HUDEP-2 (cell line): ENCODE data around the gene MGME1.

Experiments
- DNase-seq, 76 experiments: peaks; one replicate each; lab custom pipeline; 2025; ENCODE audit not compliant: unreplicated experiment in 76 of 76; lab: John Stamatoyannopoulos, UW

The MGME1 gene

GRCh38 chr20:17940224-17940971 lies 28.4 kb upstream of the MGME1 start:
- peak in 21 of 76 experiments; percentile 9 to 60 (median 21) for DNase-seq

GRCh38 chr20:17941087-17941825 lies 27.6 kb upstream of the MGME1 start:
- no peak for DNase-seq

DNA sequence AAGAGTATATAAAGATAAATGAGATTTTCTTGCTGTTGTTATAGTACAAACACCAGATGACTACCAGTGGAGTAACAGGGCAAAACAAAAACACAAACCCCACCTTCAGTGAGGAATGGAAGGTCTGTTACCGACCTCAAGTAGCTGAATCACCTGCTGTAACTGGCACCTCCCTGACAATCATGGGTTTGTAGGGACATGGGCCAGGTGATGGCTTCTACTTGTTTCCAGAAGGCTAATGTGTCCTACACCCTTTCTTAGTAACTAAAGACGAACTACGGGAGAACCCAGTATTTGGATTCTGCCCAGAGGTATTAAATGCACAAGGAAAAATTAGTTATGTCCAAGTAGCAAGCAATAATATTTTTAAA lies 27.0 kb upstream of the MGME1 start:
- DNase-seq, result no peak

DNA sequence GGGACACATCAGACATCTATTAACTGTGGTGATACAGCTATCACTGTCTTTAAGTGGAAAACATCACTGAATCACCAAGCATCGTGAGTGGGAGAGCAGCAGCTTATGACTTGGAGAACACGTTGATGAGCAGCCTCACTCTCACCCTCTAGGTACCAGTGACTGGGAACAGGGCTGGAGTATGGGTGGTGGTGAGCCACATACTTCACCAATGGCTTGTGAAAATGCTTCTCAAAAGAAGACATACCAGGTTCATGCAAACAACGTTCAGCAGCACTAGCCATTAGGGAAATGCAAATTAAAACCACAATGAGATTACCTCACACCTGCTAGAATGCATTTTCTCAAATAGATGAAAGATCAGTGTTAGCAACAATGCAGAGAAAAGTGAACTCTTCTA lies 25.5 kb upstream of the MGME1 start:
- no peak for DNase-seq

- no peak for DNase-seq
Observed at GRCh38 chr20:17944854-17945474, 23.9 kb upstream of the MGME1 start.

- no peak for DNase-seq
Observed at GRCh38 chr20:17946040-17946439, 22.8 kb upstream of the MGME1 start.

DNA sequence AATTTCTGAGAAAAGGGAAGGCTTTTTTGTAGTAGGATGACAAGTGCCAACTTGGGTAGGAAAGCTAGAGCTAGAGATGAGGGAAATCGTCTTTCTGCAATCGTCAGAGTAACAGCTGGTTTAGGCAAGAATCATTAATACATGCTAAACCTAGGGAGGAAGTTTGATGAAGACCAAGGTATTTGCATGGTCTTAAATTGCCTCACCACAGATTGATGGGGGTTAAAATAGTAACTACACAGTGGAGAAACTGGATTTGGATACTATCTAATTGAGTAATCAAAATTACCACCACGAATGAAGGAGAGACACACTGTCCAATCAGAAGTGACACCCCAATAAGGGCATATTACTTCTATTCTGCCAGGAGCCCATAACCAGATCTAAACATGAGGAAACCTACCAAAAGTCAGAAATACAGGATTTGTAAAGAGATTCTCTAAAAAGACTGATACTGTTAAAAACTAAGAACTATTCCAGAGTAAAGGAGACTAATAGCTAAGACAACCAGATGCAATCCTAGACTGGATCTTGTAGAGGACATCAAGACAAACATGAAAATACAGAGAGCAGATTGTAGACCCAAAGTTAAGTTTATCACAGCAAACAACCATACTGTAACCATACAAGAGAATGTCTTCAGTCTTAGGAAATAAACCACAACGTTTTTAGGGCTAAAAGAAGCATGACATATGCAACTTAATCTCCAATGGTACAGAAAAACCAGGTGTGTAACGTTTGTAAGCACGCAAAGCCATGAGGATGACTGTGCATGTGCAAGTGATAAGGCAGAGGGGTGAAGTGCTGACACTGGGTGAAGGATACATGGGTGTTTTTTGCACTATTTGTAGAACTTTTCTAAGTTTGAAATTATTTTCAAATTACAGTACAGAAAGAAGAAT lies 22.0 kb upstream of the MGME1 start:
- DNase-seq, result no peak

DNA sequence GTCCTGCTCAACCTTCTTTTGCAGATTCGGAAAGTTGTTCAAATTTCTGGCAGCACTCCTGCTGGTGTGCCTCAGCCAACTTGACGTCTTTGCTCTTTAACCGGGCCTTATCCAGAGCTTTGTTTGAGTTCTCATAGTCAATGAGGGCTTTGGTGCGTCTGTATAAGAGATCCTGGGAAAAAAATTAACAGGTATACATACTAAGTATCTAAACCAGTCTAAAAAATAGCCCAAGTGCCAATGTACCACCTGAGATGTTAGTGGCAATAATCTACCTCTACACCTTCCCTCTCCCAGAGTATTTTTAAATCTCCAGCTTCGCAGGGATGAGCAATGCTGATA lies 21.4 kb upstream of the MGME1 start:
- no peak for DNase-seq

DNA sequence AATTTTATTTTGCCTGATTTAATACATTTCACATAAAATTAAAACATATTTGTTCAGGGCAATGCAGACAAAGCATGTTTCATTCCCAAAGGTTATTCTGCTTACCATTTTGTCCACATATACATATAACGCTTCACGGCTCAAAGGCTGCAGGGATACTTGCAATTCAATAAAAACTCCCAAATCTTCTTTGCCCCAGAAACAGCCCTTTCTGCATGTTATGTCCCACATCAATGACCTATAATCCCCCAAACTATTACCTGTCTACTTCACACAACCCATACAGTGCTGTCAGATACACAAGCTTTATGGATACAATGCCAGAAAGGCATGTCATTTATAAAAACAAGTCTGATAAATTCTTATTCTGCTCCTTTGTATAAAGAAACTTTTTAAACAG lies 20.4 kb upstream of the MGME1 start:
- no peak for DNase-seq

GRCh38 chr20:17949899-17950298 lies 18.9 kb upstream of the MGME1 start:
- DNase-seq, result no peak

DNA sequence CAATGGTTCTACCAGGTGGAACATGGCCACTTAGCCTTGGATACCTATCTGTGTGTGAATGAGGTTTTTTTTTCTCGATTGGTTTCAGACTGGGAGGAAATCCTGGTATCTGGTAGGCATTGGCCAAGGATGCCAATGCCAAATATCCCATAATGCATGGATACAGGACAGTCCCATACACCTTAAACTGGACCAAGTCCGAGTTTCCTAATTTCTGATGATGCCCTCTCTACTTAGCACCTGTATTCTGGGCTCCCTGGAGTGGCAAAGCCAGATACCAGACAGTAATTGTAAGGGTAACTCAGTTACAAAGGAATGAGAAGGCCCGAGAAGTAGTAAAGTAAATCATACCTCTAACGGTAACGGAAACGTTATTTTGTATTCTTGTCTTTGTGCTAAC lies 18.1 kb upstream of the MGME1 start:
- no peak for DNase-seq

- DNase-seq, result no peak
Observed at GRCh38 chr20:17951323-17951722, 17.5 kb upstream of the MGME1 start.

DNA sequence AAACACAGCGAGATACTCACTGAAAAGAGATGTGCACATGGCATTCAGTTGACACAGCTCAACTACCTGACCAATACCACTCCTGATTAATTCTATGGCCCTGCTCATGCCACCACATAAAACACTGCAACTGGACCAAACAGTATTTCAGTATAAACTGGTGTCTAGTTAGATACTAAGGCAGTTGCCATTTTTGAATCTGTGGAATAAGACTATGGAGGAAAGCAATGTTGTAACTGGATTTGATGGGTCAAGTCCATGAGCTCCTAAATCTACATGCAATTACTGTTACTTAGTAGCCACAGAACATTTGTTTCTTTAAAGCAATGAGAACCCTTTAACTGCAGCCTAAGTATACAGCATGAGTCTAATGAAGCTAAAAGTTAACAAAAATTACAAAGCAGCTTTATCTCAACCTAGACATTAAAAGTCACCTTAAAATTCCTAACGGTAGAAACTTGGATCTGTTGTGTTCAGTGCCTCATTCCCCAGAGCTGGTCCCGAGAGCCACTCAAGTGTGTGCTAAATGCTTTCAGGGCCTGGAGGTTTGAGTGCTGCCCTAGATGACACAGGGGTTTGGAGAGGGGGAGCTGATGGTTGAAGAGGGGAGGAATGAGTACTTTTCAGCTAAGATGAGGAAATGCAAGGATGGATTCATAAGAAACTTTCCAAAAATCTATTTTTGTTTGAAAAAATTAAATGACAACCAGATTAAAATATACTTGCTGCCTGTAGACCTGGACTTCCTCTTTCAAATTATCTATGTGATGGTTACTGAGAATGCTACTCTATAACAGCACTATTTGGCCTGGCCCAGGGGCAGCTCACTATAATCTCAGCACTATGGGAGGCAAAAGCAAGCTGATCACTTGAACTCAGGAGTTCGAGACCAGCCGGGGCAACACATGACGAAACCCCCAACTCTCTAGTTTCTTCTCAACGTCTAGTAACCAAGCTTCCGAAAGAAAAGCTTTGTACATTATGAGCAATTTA lies 15.8 kb upstream of the MGME1 start:
- DNase-seq, result no peak

DNA sequence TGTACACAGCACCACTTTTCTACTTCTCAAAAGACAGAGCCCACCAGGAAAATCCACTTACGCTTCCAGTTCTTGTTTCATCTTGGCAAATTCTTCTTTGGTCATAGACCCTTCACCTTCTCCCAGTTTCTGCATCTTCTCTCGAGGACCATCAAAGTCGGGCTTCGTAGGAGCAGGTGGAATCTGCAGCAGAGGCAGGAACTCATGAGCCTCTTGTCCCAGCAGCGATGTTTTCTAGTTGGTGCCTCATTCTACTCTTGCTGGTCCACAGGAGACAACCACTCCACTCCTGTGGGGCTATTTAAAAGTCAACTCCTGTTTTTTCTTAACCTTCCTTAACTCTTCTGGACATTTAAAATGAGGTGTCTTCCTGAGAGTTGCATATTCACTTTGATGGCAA lies 14.9 kb upstream of the MGME1 start:
- no peak for DNase-seq

GRCh38 chr20:17955302-17955701 lies 13.5 kb upstream of the MGME1 start:
- DNase-seq, result peak in 1 of 76 experiments; percentile 24

DNA sequence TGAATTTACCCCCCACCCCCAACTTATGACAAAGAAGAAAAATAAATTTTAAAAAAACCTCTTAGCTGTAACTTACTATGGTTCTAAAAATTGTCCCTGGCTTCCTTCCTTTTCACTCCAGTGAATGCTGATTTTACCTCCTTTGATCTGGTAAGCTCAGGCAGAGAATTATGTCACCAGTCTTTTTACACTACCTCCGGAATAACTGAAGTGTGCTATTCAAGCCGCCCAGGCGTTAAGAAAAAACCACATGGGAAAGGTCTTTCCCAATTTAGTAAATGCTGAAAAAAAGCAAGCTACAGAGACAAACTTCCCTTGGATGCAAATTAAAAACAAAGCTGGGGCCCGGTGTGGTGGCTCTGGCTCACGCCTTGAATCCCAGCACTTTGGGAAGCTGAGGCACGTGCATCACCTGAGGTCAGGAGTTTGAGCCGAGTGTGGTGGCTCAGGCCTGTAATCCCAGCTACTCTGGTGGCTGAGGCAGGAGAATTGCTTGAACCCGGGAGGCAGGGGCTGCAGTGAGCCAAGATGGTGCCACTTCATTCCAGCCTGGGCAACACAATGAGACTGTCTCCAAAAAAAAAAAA lies 12.6 kb upstream of the MGME1 start:
- no peak for DNase-seq

DNA sequence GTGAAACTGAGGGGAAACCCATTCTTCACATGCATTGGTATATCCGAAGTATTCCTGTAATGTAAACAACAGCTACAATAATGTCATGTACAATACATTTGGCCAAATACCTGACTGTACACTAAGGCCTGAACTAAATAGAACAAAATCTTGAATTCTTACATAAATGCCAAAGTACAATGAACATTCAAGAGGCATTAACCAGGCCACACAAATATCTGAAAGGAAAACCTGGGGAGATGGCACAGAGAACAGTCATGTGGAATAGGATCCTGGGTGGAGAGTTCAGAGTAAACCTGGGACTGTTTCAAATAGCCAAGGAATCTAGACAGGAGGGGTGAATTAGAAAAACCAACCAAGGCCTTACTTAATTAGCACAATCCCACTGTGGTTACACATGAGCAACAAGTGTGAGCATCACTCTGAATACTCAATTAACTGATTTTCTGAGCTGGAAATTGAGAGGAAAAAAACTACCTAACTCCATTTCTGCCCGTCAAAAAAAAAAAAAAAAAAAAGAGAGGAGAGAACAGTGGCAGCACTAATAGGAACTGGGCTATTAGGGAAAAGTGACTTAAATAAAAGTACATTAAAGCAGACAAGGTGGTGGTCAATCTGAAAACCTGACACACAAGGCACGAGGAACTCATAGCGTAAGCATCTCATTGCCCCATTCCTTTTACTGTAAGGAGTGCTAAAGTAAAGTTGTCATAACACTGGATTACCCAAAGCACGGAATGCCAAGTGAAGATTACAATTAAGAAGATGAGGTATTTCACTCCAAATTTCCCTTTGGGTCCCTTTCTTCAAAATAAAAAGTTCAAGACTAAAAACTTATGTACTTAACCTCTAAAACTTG lies 11.1 kb upstream of the MGME1 start:
- no peak for DNase-seq
